GM12865 (cell line): ENCODE data around the gene CPZ.

Source experiments
- DNase-seq: peaks from one replicate; pipeline ENCODE4 v3.0.0; 2010; ENCODE audit warnings: low read depth
- H3K4me3 ChIP-seq: 2 replicates; pipeline ENCODE4 v1.5.1; 2011; ENCODE audit warnings: mild to moderate bottlenecking, low read depth, low read length, control low read depth
- CTCF ChIP-seq: IDR thresholded peaks from 2 replicates; pipeline ENCODE4 v1.5.1; 2011; ENCODE audit warnings: low read length, control low read depth, low read depth, inconsistent platforms; ENCODE audit not compliant: insufficient read depth; ENCODE audit errors: missing control alignments

Gene CPZ

GRCh38 chr4:8556341-8557150, 36.0 kb upstream of the CPZ start:
- no peak for TF ChIP-seq CTCF
- no peak for DNase-seq
- no peak overlapping the region for H3K4me3 ChIP-seq

DNA sequence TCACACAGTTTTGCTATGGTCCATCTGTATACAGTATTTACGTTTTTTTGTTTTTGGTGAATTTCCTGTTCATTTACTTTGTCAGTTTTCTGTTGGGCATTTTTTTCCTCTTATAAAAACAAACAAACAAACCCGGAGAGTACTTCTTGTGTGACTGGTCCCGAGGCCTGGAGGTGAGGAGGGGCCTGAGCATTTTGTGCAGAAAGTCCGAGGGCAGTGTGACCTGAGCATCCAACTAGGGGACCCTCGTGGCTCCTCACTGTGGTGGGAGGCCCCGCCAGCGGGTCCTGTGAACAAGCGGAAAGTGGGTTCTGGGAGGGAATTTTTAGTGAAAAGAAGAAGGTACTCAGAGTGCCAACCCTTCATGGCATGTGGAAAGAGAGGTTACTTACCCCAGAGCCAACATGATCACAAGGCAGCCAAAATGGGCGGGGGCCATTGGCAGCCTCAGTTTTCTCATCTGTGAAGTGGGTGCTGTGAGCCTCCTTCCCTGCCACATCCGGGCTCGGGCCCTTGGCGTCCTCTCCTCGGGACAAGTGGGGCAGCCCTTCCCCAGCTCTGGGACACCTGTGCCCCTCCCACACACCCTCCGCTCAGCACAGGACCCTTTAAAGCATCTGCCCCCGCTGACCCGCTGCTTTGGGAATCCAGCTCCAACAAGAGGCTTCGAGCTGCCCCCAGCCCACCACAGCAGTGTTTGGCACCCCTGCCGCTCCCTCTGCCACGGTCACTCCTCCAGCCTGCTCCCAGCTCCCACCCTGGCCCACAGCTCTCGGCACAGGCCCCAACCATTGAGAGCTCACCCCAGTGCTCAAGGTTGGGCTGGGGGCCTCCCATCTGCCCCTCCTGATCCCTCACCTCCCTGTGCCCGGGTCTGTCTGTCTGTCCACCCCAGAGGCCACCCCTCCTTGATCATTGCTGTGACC, 35.2 kb upstream of the CPZ start:
- no peak for DNase-seq
- no peak for TF ChIP-seq CTCF
- H3K4me3 ChIP-seq: no peak overlapping the region

DNA sequence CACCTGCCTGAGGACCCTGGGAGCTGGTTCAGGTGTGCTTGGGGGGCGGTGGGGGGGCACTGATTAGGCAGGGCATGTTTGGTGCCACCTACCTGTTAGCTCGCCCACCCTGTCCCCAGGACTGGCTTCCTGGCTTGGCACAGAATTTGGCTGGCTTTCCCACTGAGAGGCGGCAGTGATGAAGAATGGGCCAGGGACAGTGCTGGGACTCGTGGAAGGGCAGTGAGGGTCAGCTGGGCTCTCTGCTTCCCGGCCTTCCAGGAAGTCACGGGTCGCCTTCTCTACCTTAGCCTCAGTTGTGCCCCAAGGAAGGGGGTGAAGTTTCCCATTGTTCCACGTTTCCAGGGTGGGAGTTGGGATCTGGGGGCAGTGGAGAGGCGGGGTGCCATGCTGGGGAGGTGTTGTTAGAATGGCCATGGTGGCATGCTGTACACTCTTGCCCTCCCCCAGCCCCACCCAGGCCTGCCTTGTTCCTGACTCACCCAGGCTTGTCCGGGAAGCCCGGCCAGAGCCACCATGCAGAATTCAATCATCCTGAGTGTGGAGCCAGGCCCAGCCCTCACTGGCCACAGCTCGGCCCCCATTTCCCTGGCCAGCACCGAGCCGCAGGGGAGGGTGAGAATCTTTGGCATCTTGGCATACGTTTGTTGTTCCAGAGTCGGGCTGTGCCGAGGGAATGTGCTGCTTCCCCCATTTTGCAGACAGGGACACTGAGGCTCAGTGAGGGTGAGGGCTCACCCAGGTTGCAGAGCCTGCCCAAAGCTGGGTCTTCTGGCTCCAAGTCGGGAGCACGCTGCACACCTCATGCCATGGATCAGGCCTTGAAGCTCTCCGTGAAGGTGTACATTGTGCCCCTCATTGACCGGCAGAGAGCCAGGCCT, 34.2 kb upstream of the CPZ start:
- DNase-seq: no peak
- no peak overlapping the region for H3K4me3 ChIP-seq
- no peak for TF ChIP-seq CTCF

GRCh38 chr4:8559011-8559410, 33.6 kb upstream of the CPZ start:
- no peak overlapping the region for H3K4me3 ChIP-seq
- TF ChIP-seq CTCF: no peak
- DNase-seq: no peak

GRCh38 chr4:8559524-8560264, 32.9 kb upstream of the CPZ start:
- no peak for DNase-seq
- no peak for TF ChIP-seq CTCF
- H3K4me3 ChIP-seq: no peak overlapping the region
